Measurements from ENCODE around the gene LSM14A. TPM values are rescaled to one million over a fixed set of nuclear protein-coding genes. Genes with fewer than 3 reads are reported as not detected.

LSM14A gene
- total RNA-seq, 1 donor from 2014 or later, result 65.4 TPM

DNA sequence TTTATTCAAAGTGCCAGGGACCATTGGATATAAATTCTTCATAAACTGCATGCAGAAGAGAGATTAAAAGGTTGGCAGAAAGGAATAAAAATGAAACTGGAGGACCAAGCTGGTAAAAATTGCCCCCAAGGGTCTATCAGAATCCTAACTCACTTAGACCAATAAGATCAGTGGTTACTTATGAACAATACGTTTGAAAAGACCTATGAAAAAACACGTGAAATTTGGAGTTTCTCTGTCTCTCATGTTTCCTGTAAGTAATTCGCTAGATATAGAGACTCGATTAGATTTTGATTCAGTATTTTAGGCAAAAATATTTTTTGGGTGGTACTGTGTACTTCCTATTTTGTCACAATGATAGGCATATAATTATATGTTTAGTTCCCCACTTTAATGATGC lies 104.9 kb downstream of the LSM14A start:
- Histone ChIP-seq H3K9me3 (replicated peaks) (no peaks in the 10 kb centered on the region), H3K4me3 (no peak overlapping the region), H3K36me3 (peaks cover 7% of the 10 kb centered on the region), H3K4me1 (peaks cover 55% of the 10 kb centered on the region), H3K27ac (replicated peaks) (no peak overlapping the region), H3K27me3 (ENCODE audit: low read depth) (no peaks in the 10 kb centered on the region)
- no peak for DNase-seq
- TF ChIP-seq, protein P1, sequence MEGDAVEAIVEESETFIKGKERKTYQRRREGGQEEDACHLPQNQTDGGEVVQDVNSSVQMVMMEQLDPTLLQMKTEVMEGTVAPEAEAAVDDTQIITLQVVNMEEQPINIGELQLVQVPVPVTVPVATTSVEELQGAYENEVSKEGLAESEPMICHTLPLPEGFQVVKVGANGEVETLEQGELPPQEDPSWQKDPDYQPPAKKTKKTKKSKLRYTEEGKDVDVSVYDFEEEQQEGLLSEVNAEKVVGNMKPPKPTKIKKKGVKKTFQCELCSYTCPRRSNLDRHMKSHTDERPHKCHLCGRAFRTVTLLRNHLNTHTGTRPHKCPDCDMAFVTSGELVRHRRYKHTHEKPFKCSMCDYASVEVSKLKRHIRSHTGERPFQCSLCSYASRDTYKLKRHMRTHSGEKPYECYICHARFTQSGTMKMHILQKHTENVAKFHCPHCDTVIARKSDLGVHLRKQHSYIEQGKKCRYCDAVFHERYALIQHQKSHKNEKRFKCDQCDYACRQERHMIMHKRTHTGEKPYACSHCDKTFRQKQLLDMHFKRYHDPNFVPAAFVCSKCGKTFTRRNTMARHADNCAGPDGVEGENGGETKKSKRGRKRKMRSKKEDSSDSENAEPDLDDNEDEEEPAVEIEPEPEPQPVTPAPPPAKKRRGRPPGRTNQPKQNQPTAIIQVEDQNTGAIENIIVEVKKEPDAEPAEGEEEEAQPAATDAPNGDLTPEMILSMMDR (IDR thresholded peaks at IDR 0.05; ENCODE audit: borderline replicate concordance), result no peak
- intact Hi-C loops (cut with micrococcal nuclease), result no loop called here

DNA sequence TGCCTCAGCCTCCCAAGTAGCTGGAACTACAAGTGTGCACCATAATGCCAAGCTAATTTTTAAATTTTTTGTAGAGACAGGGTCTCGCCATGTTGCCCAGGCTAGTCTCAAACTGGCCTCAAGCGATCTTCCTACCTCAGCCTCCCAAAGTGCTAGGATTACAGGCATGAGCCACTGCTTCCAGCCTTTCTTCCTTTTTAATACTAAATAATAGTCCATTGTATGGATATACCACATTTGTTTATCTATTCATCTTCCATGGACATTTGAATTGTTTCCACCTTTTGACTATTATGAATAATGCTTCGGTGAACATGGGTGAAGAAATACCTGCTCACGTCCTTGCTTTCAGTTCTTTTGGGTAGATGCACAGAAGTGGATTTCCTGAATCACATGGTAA lies 106.5 kb downstream of the LSM14A start:
- intact Hi-C loops (cut with micrococcal nuclease), result no loop called here
- Histone ChIP-seq H3K36me3 (peaks cover 7% of the 10 kb centered on the region), H3K4me3 (no peak overlapping the region), H3K4me1 (peaks cover 54% of the 10 kb centered on the region), H3K9me3 (replicated peaks) (no peaks in the 10 kb centered on the region), H3K27ac (replicated peaks) (no peak overlapping the region), H3K27me3 (ENCODE audit: low read depth) (no peaks in the 10 kb centered on the region)
- TF ChIP-seq, protein P1 (IDR thresholded peaks at IDR 0.05; ENCODE audit: borderline replicate concordance), result no peak
- DNase-seq, result no peak

Other genes starting within 250 kb of the LSM14A start
- 20.9 TPM for gene GARRE1, start 82.0 kb downstream of the LSM14A start, total RNA-seq
- gene GPI, start 192.7 kb downstream of the LSM14A start, total RNA-seq, result 473 TPM
- 12.8 TPM for gene PDCD2L, start 231.9 kb downstream of the LSM14A start, total RNA-seq

All from left ventricle myocardium inferior (tissue), 1 donor.